T-cell (primary cell): ENCODE data around the gene ETV6. TPM values are rescaled to one million over a fixed set of nuclear protein-coding genes. Genes with fewer than 3 reads are reported as not detected.

Source experiments
- ATAC-seq, 4 experiments: fragments of 200-7000 bp in 3 of 4; fragments of 150-1000 bp in 1 of 4; cut with Tn5 transposase; replicated peaks in 1 of 4; 1 replicate in 3 of 4; 2 replicates in 1 of 4; pipeline ENCODE4 v1.10.0; 2021; ENCODE audit warnings: moderate library complexity in 3 of 4, mild to moderate bottlenecking in 2 of 4, moderate number of reproducible peaks in 1 of 4
- CTCF ChIA-PET, 2 donors: fragments of 300-600 bp; sonication (Branson Sonifier 250); formaldehyde crosslinking; loops; one replicate each; lab custom pipeline; 2022; ENCODE audit warnings: antibody characterized with exemption in 2 of 2; lab: Charles Lee
- POLR2A ChIA-PET, 2 donors: fragments of 300-600 bp; sonication (Branson Sonifier 250); formaldehyde crosslinking; loops; one replicate each; lab custom pipeline; 2022; ENCODE audit warnings: antibody characterized with exemption in 2 of 2; lab: Charles Lee
- DNase-seq, 35 experiments: peaks; one replicate each; pipeline versions ENCODE4 v3.0.0 to v3.0.0-alpha.2; 2013 to 2023
- H3K27ac ChIP-seq: one replicate; pipeline ENCODE4 v1.5.1; 2013; ENCODE audit warnings: low read length
- H3K27me3 ChIP-seq, 2 experiments: replicated peaks in 1 of 2; 1 replicate in 1 of 2; 2 replicates in 1 of 2; pipeline versions ENCODE4 v1.6.1 to v1.7.0; 2013; ENCODE audit warnings: low read length in 1 of 2, mixed read lengths in 1 of 2; ENCODE audit not compliant: control insufficient read depth in 2 of 2, insufficient read depth in 2 of 2; ENCODE audit errors: extremely low read depth in 1 of 2
- H3K36me3 ChIP-seq, 2 donors: 1 replicate in 1 of 2; 2 replicates in 1 of 2; pipeline versions ENCODE4 v1.6.1 to v1.7.0; 2013; ENCODE audit warnings: low read length in 1 of 2; ENCODE audit not compliant: control insufficient read depth in 2 of 2, insufficient read depth in 1 of 2; ENCODE audit errors: extremely low read depth in 1 of 2
- H3K4me1 ChIP-seq, 2 experiments: 1 replicate in 1 of 2; 2 replicates in 1 of 2; pipeline versions ENCODE4 v1.6.1 to v1.7.0; 2013; ENCODE audit warnings: low read length in 2 of 2, mixed read lengths in 1 of 2; ENCODE audit not compliant: insufficient read depth in 2 of 2, control insufficient read depth in 1 of 2; ENCODE audit errors: extremely low read depth in 1 of 2
- H3K4me3 ChIP-seq, 2 donors: 1 replicate in 1 of 2; 2 replicates in 1 of 2; pipeline versions ENCODE4 v1.5.1 to v1.7.0; 2013; ENCODE audit warnings: mild to moderate bottlenecking in 2 of 2, low read length in 1 of 2, moderate library complexity in 1 of 2; ENCODE audit not compliant: control insufficient read depth in 1 of 2; ENCODE audit errors: extremely low read depth in 1 of 2
- H3K9me3 ChIP-seq: 2 replicates; pipeline ENCODE4 v1.7.0; 2013
- H3K27ac Mint-ChIP-seq, 2 donors: one replicate each; pipeline ENCODE4 v1.8.0; 2020 to 2021; ENCODE audit warnings: mild to moderate bottlenecking in 2 of 2, mixed read lengths in 2 of 2
- H3K27me3 Mint-ChIP-seq, 2 donors: one replicate each; pipeline ENCODE4 v1.8.0; 2021 to 2022; ENCODE audit warnings: mixed read lengths in 2 of 2
- H3K36me3 Mint-ChIP-seq: one replicate; pipeline ENCODE4 v1.8.0; 2021; ENCODE audit warnings: mixed read lengths
- H3K4me1 Mint-ChIP-seq, 3 donors: one replicate each; pipeline ENCODE4 v1.8.0; 2020 to 2022; ENCODE audit warnings: mixed read lengths in 3 of 3, mild to moderate bottlenecking in 1 of 3
- H3K4me3 Mint-ChIP-seq, 3 donors: one replicate each; pipeline ENCODE4 v1.8.0; 2020 to 2022; ENCODE audit warnings: mild to moderate bottlenecking in 3 of 3, mixed read lengths in 3 of 3, moderate library complexity in 3 of 3
- H3K9me3 Mint-ChIP-seq, 3 donors: one replicate each; pipeline ENCODE4 v1.8.0; 2020 to 2022; ENCODE audit warnings: mixed read lengths in 3 of 3
- WGBS: methylation state at CpG from one replicate; pipeline ENCODE4 v1.1.5; 2013; ENCODE audit warnings: missing lambda C conversion rate; ENCODE audit not compliant: insufficient coverage; 5-methylcytosine and 5-hydroxymethylcytosine counted together
- total RNA-seq, 35 experiments: library from RNA in 6 of 35; stranded (reverse) in 6 of 35; fragments of 120-200 nt in 1 of 35; gene quantifications; one replicate each; pipeline versions ENCODE4 v1.2.1 to v1.2.4 and lab custom pipeline; 2013 to 2026

The ETV6 gene
- total RNA-seq, 5 donors from 2014 or later (not counting 1 experiment from before 2014, with no cell fraction given), result 24.8 to 36.3 (median 31.3) TPM

- CTCF ChIA-PET, result no interaction called here
- POLR2A ChIA-PET, result interaction anchor here in 1 of 2 donors (0.6 kb wide), 1 partner anchor 31 kb away, joined by 3 read pairs; no protein-coding TSS in a partner anchor
- Mint-ChIP-seq H3K4me3 (peak overlapping the region in 1 of 3 donors; percentile 69), H3K27ac (peak overlapping the region; percentile 94 to 95), H3K9me3 (no peaks in the 10 kb centered on the region), H3K27me3 (no peaks in the 10 kb centered on the region), H3K36me3 (peaks cover 8% of the 10 kb centered on the region), H3K4me1 (peaks cover 69 to 85% (median 78%) of the 10 kb centered on the region in 3 donors)
- 85% methylated on average over 2 of the region's 7 CpGs for WGBS
- no peak for ATAC-seq
- Histone ChIP-seq H3K4me1 (peaks cover 34 to 55% of the 10 kb centered on the region in 2 experiments), H3K4me3 (no peak overlapping the region), H3K36me3 (no peaks in the 10 kb centered on the region), H3K9me3 (no peaks in the 10 kb centered on the region), H3K27ac (no peak overlapping the region), H3K27me3 (no peaks in the 10 kb centered on the region)
- DNase-seq, result no peak
Measured at GRCh38 chr12:11729439-11730150, 80.1 kb downstream of the ETV6 start.

GRCh38 chr12:11730299-11731041, 81.0 kb downstream of the ETV6 start:
- POLR2A ChIA-PET, result interaction anchor here in 1 of 2 donors (0.6 kb wide), 1 partner anchor 13 kb away, joined by 5 read pairs; no protein-coding TSS in a partner anchor
- Mint-ChIP-seq H3K9me3 (no peaks in the 10 kb centered on the region), H3K27me3 (no peaks in the 10 kb centered on the region), H3K4me1 (peaks cover 68 to 84% (median 72%) of the 10 kb centered on the region in 3 donors), H3K36me3 (peaks cover 8% of the 10 kb centered on the region), H3K27ac (peak overlapping the region; percentile 94 to 95), H3K4me3 (peak overlapping the region; percentile 62 to 69 (median 62))
- Histone ChIP-seq H3K4me1 (peaks cover 34 to 55% of the 10 kb centered on the region in 2 experiments), H3K27ac (peak overlapping the region; percentile 35), H3K36me3 (no peaks in the 10 kb centered on the region), H3K27me3 (no peaks in the 10 kb centered on the region), H3K9me3 (no peaks in the 10 kb centered on the region), H3K4me3 (peak overlapping the region in 1 of 2 donors; percentile 15)
- ATAC-seq, result peak in 1 of 4 experiments; percentile 7
- CTCF ChIA-PET, result interaction anchor here in 1 of 2 donors (0.6 to 0.7 kb wide), 2 partner anchors 75 to 1176 kb away, joined by 3 read pairs; no protein-coding TSS in a partner anchor
- 83% methylated on average over 4 of the region's 8 CpGs for WGBS
- DNase-seq, result peak in 1 of 35 experiments; percentile 14

- no CpG with 5 or more reads among the region's 1 CpG for WGBS
- H3K27me3 Mint-ChIP-seq, result no peaks in the 10 kb centered on the region
Measured at GRCh38 chr12:11731042-11731357, 81.5 kb downstream of the ETV6 start.

GRCh38 chr12:11731455-11731854, 82.0 kb downstream of the ETV6 start:
- POLR2A ChIA-PET, result interaction anchor here (0.6 to 0.7 kb wide), 2 partner anchors 14 to 70 kb away, joined by 3 to 5 read pairs; no protein-coding TSS in a partner anchor
- WGBS, result no CpG with 5 or more reads among the region's 3 CpGs
- H3K4me1 ChIP-seq, result peaks cover 34 to 53% of the 10 kb centered on the region in 2 experiments

More at GRCh38 chr12:11731042-11731357, 81.5 kb downstream of the ETV6 start:
- H3K9me3 ChIP-seq, result no peaks in the 10 kb centered on the region
- ATAC-seq, result peak in 1 of 4 experiments; percentile 18
- H3K27ac ChIP-seq, result peak overlapping the region; percentile 35
- CTCF ChIA-PET, result interaction anchor here (0.6 to 1.2 kb wide), 5 partner anchors 12 to 1177 kb away, joined by 3 to 5 read pairs (median 3); no protein-coding TSS in a partner anchor
- no peaks in the 10 kb centered on the region for H3K9me3 Mint-ChIP-seq
- POLR2A ChIA-PET, result interaction anchor here (0.6 to 0.7 kb wide), 2 partner anchors 13 to 71 kb away, joined by 3 to 5 read pairs; no protein-coding TSS in a partner anchor
- peaks cover 34 to 55% of the 10 kb centered on the region in 2 experiments for H3K4me1 ChIP-seq
- peak overlapping the region; percentile 62 to 69 (median 62) for H3K4me3 Mint-ChIP-seq
- H3K27ac Mint-ChIP-seq, result peak overlapping the region; percentile 94 to 95
- no peaks in the 10 kb centered on the region for H3K36me3 ChIP-seq
- peaks cover 66 to 81% (median 69%) of the 10 kb centered on the region in 3 donors for H3K4me1 Mint-ChIP-seq
- H3K27me3 ChIP-seq, result no peaks in the 10 kb centered on the region
- H3K36me3 Mint-ChIP-seq, result peaks cover 6% of the 10 kb centered on the region
- DNase-seq, result peak in 1 of 35 experiments; percentile 20
- H3K4me3 ChIP-seq, result peak overlapping the region in 1 of 2 donors; percentile 15

GRCh38 chr12:11732023-11732422, 82.5 kb downstream of the ETV6 start:
- ChIA-PET CTCF (interaction anchor here in 1 of 2 donors (0.7 to 1.2 kb wide), 5 partner anchors 11 to 957 kb away, joined by 3 to 5 read pairs (median 3); no protein-coding TSS in a partner anchor), POLR2A (no interaction called here)
- Histone ChIP-seq H3K9me3 (no peaks in the 10 kb centered on the region), H3K27me3 (no peaks in the 10 kb centered on the region), H3K27ac (peak overlapping the region; percentile 35), H3K36me3 (no peaks in the 10 kb centered on the region), H3K4me3 (peak overlapping the region in 1 of 2 donors; percentile 13), H3K4me1 (peaks cover 32 to 47% of the 10 kb centered on the region in 2 experiments)
- peaks cover 66 to 81% (median 69%) of the 10 kb centered on the region in 3 donors for H3K4me1 Mint-ChIP-seq
- H3K36me3 Mint-ChIP-seq, result peaks cover 4% of the 10 kb centered on the region
- no CpG with 5 or more reads among the region's 5 CpGs for WGBS
- peak overlapping the region; percentile 62 to 69 (median 62) for H3K4me3 Mint-ChIP-seq
- no peaks in the 10 kb centered on the region for H3K27me3 Mint-ChIP-seq
- peak overlapping the region; percentile 94 to 95 for H3K27ac Mint-ChIP-seq
- ATAC-seq, result peak in 3 of 4 experiments; percentile 33 to 37 (median 36)
- no peaks in the 10 kb centered on the region for H3K9me3 Mint-ChIP-seq
- peak in 1 of 35 experiments; percentile 27 for DNase-seq

More at GRCh38 chr12:11731455-11731854, 82.0 kb downstream of the ETV6 start:
- CTCF ChIA-PET, result interaction anchor here (0.6 to 1.2 kb wide), 7 partner anchors 11 to 1177 kb away, joined by 3 to 5 read pairs (median 3); no protein-coding TSS in a partner anchor
- Histone ChIP-seq H3K36me3 (no peaks in the 10 kb centered on the region), H3K9me3 (no peaks in the 10 kb centered on the region), H3K27me3 (no peaks in the 10 kb centered on the region), H3K27ac (peak overlapping the region; percentile 35), H3K4me3 (no peak overlapping the region)
- Mint-ChIP-seq H3K36me3 (peaks cover 4% of the 10 kb centered on the region), H3K4me3 (peak overlapping the region; percentile 62 to 69 (median 62)), H3K27me3 (no peaks in the 10 kb centered on the region), H3K9me3 (no peaks in the 10 kb centered on the region), H3K27ac (peak overlapping the region; percentile 94 to 95), H3K4me1 (peaks cover 66 to 81% (median 69%) of the 10 kb centered on the region in 3 donors)
- peak; percentile 34 to 66 (median 56) for ATAC-seq
- DNase-seq, result peak in 1 of 35 experiments; percentile 45
